HG03097 (cell line): ENCODE data around the gene TMCC1.
"Not testable (repeated sequence)": the region's sequence is repeated elsewhere in the genome, so short reads cannot be mapped to it uniquely, and the experiment has no call there.

Source experiments
- ATAC-seq: cut with Tn5 transposase; IDR thresholded peaks from one replicate; pipeline ENCODE4 v1.9.1; 2021; ENCODE audit not compliant: unreplicated experiment, low FRiP score

TMCC1 gene

DNA sequence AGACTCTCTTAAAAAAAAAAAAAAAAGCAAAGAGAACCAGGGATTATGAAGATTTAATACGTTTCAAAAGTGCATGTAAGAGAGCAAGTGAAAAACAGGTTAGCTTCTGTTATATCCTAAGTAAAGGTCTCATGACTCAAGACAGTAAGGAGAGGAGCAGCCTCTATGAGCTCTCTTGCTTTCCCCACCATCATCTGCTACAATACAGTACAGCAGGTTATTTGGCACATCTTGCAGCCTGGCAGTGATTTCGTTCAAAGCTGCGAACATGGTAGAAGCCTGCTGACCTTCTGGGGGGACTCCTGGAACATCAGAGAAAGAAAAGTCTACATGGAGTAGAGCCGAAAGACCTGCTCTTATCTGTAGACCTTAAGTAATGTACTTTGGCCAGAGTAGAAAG lies 157.9 kb downstream of the TMCC1 start:
- no peak for ATAC-seq

DNA sequence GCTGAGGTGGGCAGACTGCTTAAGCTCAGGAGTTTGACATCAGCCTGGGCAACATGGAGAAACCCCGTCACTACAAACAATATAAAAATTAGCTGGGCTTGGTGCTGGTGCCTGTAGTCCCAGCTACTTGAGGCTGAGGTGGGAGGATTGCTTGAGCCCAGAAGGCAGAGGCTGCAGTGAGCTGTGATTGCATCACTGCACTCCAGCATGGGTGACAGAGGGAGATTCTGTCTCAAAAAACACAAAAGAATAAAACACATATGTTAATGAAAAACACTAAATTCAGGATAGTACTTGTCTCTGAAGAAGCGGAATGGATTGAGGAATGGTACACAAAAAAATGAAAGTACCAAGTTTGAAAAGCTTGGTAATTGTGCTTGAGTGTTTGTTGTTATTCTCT lies 159.1 kb downstream of the TMCC1 start:
- no peak for ATAC-seq

DNA sequence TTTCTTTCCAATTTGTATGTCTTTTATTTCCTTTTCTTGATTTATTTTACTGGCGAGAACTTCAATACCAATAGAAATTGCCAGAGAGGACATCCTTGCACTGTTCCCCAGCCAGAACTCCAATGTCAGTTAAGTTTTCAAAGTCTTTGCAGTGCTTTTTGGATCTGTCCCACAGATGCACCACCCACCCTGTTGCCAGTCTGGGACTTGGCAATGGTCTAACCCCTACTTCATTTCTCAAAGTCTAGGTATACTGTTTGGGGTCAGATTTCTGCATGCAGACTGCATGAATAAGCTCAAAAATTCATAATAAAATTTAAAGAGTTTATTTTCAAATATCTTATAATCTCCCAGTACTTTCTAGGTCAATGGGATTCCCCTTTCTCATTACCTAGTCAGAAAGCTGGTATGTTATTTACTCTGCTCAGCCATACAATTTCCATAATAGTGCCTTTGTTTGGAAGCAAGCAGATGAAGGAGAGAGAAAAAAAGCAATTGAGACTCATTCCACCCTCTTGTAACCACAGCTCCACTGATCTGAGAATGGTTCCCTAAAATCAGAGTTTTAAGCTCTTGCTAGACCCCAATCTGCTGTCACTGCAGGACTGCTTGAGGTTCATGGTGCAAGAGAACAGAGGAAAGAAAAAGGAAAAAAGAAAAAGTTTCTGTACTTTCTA lies 161.2 kb downstream of the TMCC1 start:
- ATAC-seq: no peak

DNA sequence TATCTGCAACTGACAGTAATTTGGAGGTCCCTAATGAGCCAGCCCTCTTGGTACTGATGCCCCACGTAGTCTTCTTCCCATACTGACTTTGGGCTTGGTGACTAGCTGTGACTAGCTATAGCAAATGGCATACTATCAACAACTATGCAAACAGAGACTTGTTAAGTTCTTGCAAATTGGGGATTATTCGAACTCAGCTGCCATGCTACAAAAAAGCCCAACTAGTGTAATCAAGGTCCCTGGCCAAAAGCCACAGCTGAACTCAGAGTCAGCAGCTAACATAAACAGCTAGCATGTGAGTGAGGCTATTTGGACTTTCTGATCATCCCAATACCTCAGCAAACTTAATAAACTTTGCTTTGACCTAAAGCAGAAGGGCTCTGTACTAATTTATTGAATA lies 165.8 kb downstream of the TMCC1 start:
- no peak for ATAC-seq

DNA sequence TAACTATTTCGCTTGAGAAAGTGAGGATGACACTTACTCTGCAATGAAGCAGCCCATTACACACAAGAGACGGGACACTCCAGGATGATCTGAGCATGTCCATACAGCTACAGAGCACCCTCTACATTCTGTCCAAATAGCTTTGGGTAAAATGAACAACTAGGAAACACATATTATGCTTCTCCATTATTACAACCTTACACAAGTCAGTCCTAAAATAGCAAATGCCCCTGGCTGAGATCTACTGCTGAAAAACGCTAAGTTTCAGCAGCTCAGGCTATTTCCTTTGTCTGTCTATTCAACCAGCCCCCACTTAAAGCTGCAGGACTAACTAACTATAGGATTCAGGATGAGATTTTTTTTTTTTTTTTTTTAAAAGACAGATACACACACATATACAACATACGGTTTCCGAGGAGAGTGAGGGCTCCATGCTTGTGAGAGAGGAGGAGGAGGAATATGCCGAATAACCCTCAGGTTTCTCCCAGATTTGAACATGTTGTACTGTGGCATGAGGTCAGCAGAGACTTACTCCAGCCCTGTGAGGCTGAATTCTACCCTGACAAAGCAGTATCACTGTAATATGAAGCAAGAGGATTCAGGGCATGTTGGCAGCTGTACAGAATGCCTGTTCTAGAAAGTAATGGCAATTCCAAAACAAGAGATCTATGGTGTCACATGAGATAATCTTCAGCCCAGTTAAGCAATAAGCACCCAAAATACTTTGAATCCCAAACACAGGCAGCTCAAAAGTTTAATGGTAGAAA lies 169.8 kb downstream of the TMCC1 start:
- no peak for ATAC-seq

DNA sequence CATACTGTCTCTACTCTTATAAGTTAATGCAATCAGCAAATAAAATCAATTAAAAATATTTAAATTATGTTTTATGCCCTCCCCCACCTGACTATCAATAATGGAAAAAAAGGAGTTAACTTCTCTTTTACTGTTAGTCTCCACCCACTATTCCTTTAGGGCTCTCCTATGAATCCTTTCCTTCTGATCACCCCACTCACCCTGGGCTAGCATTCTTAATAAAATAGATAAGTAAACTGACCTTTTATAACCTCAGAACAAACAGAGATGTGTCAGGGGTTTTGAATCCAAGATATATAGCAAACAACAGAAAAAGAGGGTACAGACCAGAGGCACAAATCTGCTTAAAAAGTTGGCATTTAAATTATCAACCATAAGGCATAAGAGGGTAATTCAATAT lies 171.0 kb downstream of the TMCC1 start:
- ATAC-seq: no peak

DNA sequence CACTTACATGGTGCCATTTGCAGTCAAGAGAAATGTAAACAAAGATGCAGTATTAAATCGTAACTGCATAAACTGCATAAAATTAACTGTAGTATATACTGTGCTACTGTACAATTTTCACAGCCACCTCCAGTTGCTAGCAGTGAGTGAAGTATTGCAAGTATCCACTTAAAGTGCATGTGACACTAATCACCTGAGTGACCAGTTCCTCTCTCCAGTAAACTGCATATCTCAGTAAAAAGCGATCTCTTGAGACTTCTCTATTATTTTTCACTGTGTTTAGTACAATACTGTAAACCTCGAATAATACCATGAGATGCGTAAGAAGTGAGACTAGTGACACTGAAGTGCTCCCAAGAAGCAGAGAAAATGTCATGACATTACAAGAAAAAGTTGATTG lies 175.3 kb downstream of the TMCC1 start:
- ATAC-seq: no peak

DNA sequence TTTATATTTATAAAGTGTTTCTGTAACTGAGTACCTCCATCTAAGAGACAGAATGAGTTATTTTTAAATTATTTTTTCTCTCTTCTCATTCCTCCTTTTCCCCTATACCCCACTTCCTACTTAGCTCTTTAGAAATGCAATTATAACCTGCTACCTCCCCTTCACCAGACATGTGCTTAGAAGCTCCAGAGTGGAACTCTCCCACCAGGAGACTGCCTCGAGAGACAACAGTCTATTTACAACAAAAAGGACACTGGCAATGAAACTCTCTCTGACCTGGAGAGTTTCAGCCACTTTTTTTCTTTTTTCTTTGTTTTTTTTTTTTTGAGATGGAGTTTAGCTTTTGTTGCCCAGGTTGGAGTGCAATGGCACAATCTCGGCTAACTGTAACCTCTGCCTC lies 177.7 kb downstream of the TMCC1 start:
- no peak for ATAC-seq

DNA sequence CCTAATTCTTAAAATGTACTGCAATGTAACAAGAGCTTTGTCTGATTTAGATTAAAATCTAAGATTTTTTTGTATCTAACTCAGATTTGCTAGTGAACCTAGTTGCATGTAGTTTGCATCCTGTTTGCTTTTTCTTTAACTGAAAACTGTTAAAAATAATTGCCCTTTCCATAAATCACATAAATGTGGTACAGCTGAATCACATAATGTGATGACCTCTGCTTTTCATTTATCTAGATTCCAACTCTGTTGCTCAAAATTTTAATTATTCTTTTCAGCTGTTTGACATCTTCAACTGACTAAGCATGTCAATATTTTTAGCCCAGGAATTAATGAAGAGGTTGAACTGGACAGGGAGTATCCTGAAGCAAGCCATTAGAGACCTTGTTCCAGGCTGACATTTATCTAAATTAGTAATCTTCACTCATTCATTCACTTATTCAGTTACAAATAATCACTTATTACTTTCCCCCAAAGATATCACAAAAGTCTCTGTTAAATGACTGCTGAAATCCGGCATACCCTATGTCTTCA lies 185.1 kb downstream of the TMCC1 start:
- no peak for ATAC-seq

DNA sequence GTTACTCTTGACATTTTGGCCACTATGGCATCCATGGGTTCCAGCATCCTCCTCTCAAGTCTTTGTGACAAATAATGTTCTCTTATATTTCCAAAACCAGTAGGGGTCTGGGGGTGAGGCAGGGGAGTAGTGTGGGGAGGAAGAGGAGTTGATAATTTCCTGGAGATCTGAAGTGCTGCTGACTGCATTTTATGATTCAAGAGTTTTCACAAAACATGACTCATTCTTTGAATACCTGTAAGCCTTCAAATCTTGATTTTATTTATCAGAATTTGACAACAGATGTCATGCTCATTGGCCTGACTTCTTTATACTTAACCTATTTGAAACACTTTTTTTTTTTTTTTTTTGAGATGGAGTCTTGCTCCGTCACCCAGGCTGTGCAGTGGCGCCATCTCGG lies 188.2 kb downstream of the TMCC1 start:
- ATAC-seq: no peak

DNA sequence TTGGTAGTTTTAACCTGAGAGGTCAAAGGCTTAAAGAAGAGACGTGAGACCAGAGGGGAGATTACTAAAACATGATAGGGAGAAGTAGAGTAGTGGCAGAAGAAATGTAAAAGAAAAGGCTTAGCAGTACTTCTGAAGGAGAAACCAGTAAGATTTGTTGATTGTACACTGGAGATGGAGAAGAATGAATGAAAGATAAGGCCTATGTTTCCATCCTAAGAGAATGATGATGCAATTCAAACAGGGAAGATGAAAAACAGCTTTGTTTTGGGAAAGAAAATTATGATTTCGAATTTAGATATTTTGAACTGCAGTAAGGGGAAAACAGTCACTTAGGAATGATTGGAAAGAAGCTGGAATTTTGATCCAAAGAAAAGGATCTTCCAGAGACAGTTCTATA lies 189.6 kb downstream of the TMCC1 start:
- no peak for ATAC-seq

DNA sequence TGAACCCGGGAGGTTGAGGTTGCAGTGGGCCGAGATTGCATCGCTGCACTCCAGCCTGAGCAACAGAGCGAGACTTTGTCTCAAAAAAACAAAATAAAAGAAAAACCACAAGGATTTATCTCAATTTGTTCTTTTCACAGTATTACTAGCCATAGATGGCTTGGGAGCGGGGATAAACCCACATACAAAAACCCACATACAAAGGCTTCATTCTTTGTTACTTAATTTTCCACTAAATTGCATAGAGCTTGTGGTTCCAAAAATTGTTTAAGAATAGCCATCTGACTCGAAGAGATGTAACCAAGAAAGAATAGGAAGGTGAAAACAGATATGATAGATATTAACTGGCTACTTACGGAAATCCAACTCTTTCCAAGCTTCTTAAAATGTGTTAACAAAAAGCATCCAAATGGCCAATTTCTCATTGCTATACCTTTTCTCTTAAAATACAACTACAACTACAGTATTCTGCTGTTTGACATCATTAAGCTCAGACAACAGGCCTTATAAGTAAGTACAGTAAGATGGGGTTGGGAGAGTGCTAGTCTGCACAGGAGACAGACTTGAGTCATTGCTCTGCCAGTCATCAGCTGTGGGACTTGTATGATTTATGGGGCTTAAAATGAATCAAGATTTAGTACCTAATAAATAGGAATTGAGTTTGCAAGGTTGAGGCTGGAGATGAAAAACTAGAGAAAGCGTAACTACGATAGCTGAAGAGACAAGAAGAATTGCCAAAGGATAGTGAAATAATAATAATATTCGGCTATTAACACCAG lies 190.4 kb downstream of the TMCC1 start:
- ATAC-seq: no peak

DNA sequence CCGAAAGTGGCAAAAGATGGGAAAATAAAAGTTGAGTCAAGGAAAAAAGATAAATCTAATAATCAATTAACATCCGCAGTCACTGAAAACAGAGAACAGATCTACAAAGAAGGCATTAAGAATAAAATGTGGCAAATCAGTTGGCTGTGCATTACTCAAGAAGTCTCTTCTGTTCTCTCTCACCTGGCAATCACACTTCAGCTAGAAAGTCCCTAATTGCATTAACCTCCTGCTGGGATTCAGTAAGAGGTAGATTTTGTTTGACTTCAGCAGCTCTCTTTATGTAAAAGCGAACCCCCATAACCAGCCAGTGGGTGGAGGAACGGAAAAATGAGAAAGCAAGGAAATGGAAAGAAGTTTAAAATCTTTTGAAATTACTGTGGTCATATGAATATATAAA lies 192.3 kb downstream of the TMCC1 start:
- no peak for ATAC-seq

DNA sequence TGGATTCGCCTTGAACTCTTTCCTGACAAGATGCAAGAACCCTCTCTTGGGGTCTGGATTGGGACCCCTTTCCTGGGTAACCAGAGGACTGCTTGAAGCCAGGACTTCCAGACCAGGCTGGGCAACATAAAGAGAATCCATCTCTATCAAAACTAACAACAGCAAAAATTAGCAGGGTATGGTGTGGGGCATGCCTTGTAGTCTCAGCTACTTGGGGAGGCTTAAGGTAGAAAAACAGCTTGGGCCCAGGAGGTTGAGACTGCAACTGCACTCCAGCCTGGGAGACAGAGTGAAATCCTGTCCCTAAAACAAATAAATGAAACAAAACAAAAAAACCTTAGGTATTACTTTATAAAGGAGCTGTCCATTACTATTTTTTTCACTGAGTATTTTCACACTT lies 193.9 kb downstream of the TMCC1 start:
- ATAC-seq: no peak

DNA sequence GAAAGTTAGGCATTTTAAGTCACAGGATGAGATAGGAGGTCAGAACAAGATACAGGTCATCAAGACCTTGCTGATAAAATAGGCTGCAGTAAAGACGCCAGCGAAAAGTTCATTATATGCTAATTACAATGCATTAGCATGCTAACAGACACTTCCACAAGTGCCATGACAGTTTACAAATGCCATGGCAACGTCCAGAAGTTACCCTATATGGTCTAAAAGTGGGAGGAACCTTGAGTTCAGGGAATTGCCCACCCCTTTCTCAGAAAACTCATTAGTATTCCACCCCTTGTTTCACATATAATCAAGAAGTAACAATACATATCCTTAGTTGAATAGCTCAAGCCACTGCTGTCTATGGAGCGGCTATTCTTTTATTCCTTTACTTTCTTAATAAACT lies 194.3 kb downstream of the TMCC1 start:
- no peak for ATAC-seq

DNA sequence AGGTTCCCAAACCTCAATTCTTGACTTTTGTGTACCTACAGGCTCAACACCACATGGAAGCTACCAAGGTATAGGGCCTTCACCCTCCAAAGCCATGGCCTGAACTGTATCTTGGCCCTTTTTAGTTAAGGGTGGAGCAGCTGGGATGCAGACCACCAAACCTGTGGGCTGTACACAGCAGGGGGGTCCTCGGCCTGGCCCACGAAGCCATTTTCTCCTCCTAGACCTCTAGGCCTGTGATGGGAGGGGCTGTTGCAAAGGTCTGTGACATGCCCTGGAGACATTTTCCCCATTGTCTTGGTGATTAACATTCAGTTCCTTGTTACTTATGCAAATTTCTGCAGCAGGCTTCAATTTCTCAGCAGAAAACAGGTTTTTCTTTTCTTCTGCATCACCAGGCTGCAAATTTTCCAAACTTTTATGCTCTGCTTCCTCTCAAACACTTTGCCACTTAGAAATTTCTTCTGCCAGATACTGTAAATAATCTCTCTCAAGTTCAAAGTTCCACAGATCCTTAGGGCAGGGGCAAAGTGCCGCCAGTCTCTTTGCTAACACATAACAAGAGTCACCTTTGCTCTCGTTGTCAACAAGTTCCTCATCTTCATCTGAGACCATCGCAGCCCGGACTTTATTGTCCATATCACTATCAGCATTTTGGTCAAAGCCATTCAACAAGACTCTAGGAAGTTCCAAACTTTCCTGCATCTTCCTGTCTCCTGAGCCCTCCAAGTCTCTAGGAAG lies 196.1 kb downstream of the TMCC1 start:
- no peak for ATAC-seq

DNA sequence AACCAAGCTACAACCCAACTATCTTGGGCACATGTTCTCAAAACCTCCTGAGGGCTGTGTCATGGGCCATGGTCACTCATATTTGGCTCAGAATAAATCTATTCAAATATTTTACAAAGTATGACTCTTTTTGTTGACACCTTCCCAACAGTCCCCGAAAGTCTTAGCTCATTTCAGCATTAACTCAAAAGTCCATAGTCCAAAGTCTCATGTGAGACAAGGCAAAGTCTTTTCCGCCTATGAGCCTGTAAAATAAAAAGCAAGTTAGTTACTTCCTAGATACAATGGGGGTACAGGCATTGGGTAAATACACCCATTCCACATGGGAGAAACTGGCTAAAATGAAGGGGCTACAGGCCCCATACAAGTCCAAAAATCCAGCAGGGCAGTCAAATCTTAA lies 197.1 kb downstream of the TMCC1 start:
- not testable (repeated sequence) for ATAC-seq

DNA sequence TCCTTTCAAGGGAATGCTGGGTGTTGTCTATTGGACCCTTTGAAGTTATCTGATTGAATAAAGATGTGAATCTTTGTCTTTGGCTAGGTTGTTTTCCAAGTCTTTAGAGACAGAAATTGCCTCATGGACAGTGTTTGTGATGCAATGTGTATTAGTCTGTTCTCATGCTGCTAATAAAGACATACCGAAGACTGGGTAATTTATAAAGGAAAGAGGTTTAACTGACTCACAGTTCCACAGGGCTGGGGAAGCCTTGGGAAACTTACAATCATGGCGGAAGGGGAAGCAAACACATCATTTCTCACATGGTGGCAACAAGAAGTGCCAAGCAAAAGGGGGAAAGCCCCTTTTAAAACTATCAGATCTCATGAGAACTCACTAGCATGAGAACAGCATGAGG lies 198.3 kb downstream of the TMCC1 start:
- ATAC-seq: no peak

DNA sequence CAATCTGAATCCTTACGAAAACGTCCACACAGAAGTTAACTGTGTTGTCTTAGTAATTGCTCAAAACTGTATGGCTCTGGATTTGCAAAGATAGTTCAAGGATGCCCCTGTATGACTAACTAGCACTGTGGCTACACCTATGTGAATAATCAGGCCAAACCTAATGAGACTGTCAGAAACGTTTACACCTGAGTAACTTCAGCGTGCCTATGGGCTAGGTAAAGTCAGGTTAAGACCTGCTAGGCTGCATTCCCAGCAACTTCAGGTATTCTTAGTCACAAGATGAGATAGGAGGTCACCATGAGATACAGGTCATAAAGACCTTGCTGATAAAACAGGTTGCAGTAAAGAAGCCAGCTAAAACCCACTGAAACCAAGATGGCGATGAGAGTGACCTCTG lies 199.3 kb downstream of the TMCC1 start:
- no peak for ATAC-seq

DNA sequence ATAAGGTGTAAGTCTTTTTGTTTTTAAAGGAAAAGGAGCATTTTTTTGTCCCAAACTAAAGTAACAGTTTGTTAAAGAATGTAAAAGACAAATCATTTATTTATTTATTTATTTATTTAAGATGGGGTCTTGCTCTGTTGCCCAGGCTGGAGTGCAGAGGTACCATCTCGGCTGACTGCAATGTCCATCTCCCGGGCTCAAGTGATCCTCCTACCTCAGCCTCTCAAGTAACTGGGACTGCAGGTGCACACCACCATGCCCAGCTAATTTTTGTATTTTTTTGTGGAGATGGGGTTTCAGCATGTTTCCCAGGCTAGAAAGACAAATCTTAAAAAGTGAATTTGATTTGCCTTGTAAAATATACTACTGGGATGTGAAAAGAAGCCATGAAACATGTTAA lies 200.8 kb downstream of the TMCC1 start:
- no peak for ATAC-seq

DNA sequence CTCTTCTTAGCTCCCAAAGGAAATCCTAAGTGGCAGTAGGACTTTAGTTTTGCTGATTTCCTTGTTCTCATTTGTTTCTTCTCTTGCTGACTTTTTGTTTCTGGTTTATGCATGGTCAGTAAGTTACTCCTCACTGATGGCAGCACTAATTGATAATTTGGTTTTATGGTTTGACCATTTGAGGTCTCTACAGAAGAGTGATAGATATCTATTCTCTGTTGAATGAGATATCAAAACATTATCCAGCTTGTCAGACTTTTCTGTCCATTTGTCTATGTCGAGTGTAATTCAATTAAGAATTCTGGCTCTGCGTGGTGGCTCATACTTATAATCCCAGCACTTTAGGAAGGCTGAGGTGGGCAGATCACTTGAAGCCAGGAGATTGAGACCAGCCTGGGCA lies 202.5 kb downstream of the TMCC1 start:
- no peak for ATAC-seq
